GM19035 (cell line): ENCODE measurements around the gene MCEMP1.

Experiments used
- ATAC-seq: cut with Tn5 transposase; IDR thresholded peaks from one replicate; pipeline ENCODE4 v1.9.1; 2021; ENCODE audit not compliant: unreplicated experiment

MCEMP1 gene

GRCh38 chr19:7670790-7671189, 6.1 kb upstream of the MCEMP1 start:
- ATAC-seq, result no peak

GRCh38 chr19:7672522-7672921, 4.4 kb upstream of the MCEMP1 start:
- no peak for ATAC-seq

GRCh38 chr19:7674010-7675005, 2.6 kb upstream of the MCEMP1 start:
- no peak for ATAC-seq

- ATAC-seq, result no peak
Observed at GRCh38 chr19:7676376-7676775, 514 bp upstream of the MCEMP1 start.

GRCh38 chr19:7677669-7678311, 900 bp downstream of the MCEMP1 start:
- ATAC-seq, result no peak

- ATAC-seq, result no peak
Observed at GRCh38 chr19:7678971-7679751, 2.3 kb downstream of the MCEMP1 start.

- ATAC-seq, result no peak
Observed at GRCh38 chr19:7679771-7680605, 3.1 kb downstream of the MCEMP1 start.

- ATAC-seq, result peak; percentile 62
Observed at GRCh38 chr19:7680606-7681339, 3.9 kb downstream of the MCEMP1 start, which contains the start of gene TRAPPC5. TSS of gene TRAPPC5 (plus strand) at chr19:7680833. CDS start at chr19:7682254, 1,421 bp downstream.

- peak; percentile 12 for ATAC-seq
Observed at GRCh38 chr19:7681340-7682174, 4.7 kb downstream of the MCEMP1 start.

GRCh38 chr19:7682175-7682855, 5.4 kb downstream of the MCEMP1 start:
- ATAC-seq, result no peak

- no peak for ATAC-seq
Observed at GRCh38 chr19:7685546-7686445, 8.9 kb downstream of the MCEMP1 start.

- ATAC-seq, result no peak
Observed at GRCh38 chr19:7687177-7687576, 10.3 kb downstream of the MCEMP1 start.

- no peak for ATAC-seq
Observed at GRCh38 chr19:7689165-7689564, 12.3 kb downstream of the MCEMP1 start.

- no peak for ATAC-seq
Observed at GRCh38 chr19:7690779-7691258, 13.9 kb downstream of the MCEMP1 start.

GRCh38 chr19:7691497-7691896, 14.6 kb downstream of the MCEMP1 start:
- no peak for ATAC-seq

- ATAC-seq, result no peak
Observed at GRCh38 chr19:7692417-7693088, 15.7 kb downstream of the MCEMP1 start.
